Activated CD8-positive, alpha-beta memory T cell treated with anti-CD3 and anti-CD28 coated beads for 48 hours (primary cell): ENCODE results near the gene MRPL3.
"Not testable (repeated sequence)": the region's sequence is repeated elsewhere in the genome, so short reads cannot be mapped to it uniquely, and the experiment has no call there.

Experiments
- DNase-seq, 3 experiments: peaks; one replicate each; pipeline ENCODE4 v3.0.0-alpha.2; 2020; ENCODE audit warnings: low read depth in 2 of 3, low spot score in 2 of 3

MRPL3 gene

GRCh38 chr3:131501949-131502348 is 822 bp downstream of the MRPL3 start:
- no peak for DNase-seq

- no peak for DNase-seq
Observed at GRCh38 chr3:131494706-131495105, 8.1 kb downstream of the MRPL3 start.

GRCh38 chr3:131491775-131492174 is 11.0 kb downstream of the MRPL3 start:
- no peak for DNase-seq

- DNase-seq, result no peak
Observed at GRCh38 chr3:131491084-131491483, 11.7 kb downstream of the MRPL3 start.

GRCh38 chr3:131486545-131486944 is 16.2 kb downstream of the MRPL3 start:
- not testable (repeated sequence) for DNase-seq

GRCh38 chr3:131485119-131485518 is 17.7 kb downstream of the MRPL3 start:
- DNase-seq, result no peak

- no peak for DNase-seq
Observed at GRCh38 chr3:131484496-131485111, 18.2 kb downstream of the MRPL3 start.

GRCh38 chr3:131480116-131480515 is 22.7 kb downstream of the MRPL3 start:
- no peak for DNase-seq

- DNase-seq, result no peak
Observed at GRCh38 chr3:131477813-131478212, 25.0 kb downstream of the MRPL3 start.

- no peak for DNase-seq
Observed at GRCh38 chr3:131474115-131474514, 28.7 kb downstream of the MRPL3 start.

GRCh38 chr3:131470377-131470776 is 32.4 kb downstream of the MRPL3 start:
- DNase-seq, result no peak

GRCh38 chr3:131458653-131459052 is 44.1 kb downstream of the MRPL3 start:
- no peak for DNase-seq

- no peak for DNase-seq
Observed at GRCh38 chr3:131457220-131457619, 45.6 kb downstream of the MRPL3 start.

- DNase-seq, result no peak
Observed at GRCh38 chr3:131454501-131454900, 48.3 kb downstream of the MRPL3 start.

GRCh38 chr3:131453533-131453932 is 49.2 kb downstream of the MRPL3 start:
- no peak for DNase-seq

GRCh38 chr3:131447349-131447748 is 55.4 kb downstream of the MRPL3 start:
- no peak for DNase-seq

GRCh38 chr3:131444180-131444579 is 58.6 kb downstream of the MRPL3 start:
- no peak for DNase-seq

- DNase-seq, result no peak
Observed at GRCh38 chr3:131439084-131439483, 63.7 kb downstream of the MRPL3 start.

- no peak for DNase-seq
Observed at GRCh38 chr3:131435000-131435399, 67.8 kb downstream of the MRPL3 start.

GRCh38 chr3:131432441-131432840 is 70.3 kb downstream of the MRPL3 start:
- DNase-seq, result no peak

- DNase-seq, result no peak
Observed at GRCh38 chr3:131431754-131432153, 71.0 kb downstream of the MRPL3 start.

GRCh38 chr3:131427226-131427625 is 75.5 kb downstream of the MRPL3 start:
- DNase-seq, result no peak

GRCh38 chr3:131421957-131422498 is 80.7 kb downstream of the MRPL3 start:
- DNase-seq, result no peak
